Spleen (tissue), 11 donors: ENCODE data around the gene MYH10. TPM values are rescaled to one million over a fixed set of nuclear protein-coding genes. Genes with fewer than 3 reads are reported as not detected.
"Not testable (repeated sequence)": the region's sequence is repeated elsewhere in the genome, so short reads cannot be mapped to it uniquely, and the experiment has no call there.

ENCODE experiments used
- DNase-seq: peaks from one replicate; pipeline ENCODE4 v3.0.0-alpha.2; 2020
- H3K27ac ChIP-seq, 8 donors: fragments of 200-600 bp; sonication (generic) in 7 of 8; 1 replicate in 4 of 8; 2 replicates in 4 of 8; pipeline versions ENCODE4 v1.5.0 to v1.8.0; 2016 to 2021; ENCODE audit warnings: inconsistent platforms in 4 of 8, mild to moderate bottlenecking in 4 of 8, moderate library complexity in 1 of 8
- H3K27me3 ChIP-seq, 7 donors: fragments of 200-600 bp; sonication (generic) in 6 of 7; replicated peaks in 1 of 7; 1 replicate in 4 of 7; 2 replicates in 3 of 7; pipeline versions ENCODE4 v1.5.0 to v1.8.0; 2016 to 2021; ENCODE audit warnings: inconsistent platforms in 3 of 7, mild to moderate bottlenecking in 1 of 7
- H3K36me3 ChIP-seq, 6 donors: fragments of 200-600 bp; sonication (generic) in 5 of 6; 1 replicate in 4 of 6; 2 replicates in 2 of 6; pipeline versions ENCODE4 v1.5.0 to v1.8.0; 2016 to 2021; ENCODE audit warnings: inconsistent platforms in 2 of 6
- H3K4me1 ChIP-seq, 6 donors: fragments of 200-600 bp; sonication (generic) in 5 of 6; 1 replicate in 3 of 6; 2 replicates in 3 of 6; pipeline versions ENCODE4 v1.5.0 to v1.8.0; 2016 to 2021; ENCODE audit warnings: inconsistent platforms in 3 of 6
- H3K4me3 ChIP-seq, 8 donors: fragments of 200-600 bp; sonication (generic) in 7 of 8; 1 replicate in 4 of 8; 2 replicates in 4 of 8; pipeline versions ENCODE4 v1.5.0 to v1.8.0; 2016 to 2021; ENCODE audit warnings: inconsistent platforms in 4 of 8, mild to moderate bottlenecking in 4 of 8, moderate library complexity in 2 of 8
- H3K9me3 ChIP-seq, 8 donors: fragments of 200-600 bp; sonication (generic) in 7 of 8; 1 replicate in 4 of 8; 2 replicates in 4 of 8; pipeline versions ENCODE4 v1.5.0 to v1.8.0; 2016 to 2021; ENCODE audit warnings: inconsistent platforms in 4 of 8
- CTCF ChIP-seq, 11 experiments: fragments of 200-600 bp in 7 of 11; fragments of 450-650 bp in 4 of 11; sonication (generic) in 4 of 11; IDR thresholded peaks in 8 of 11; conservative IDR thresholded peaks in 3 of 11; 1 replicate in 7 of 11; 2 replicates in 4 of 11; pipeline versions ENCODE4 v1.4.0 to v1.8.0; 2016 to 2021; ENCODE audit warnings: antibody characterized with exemption in 11 of 11, inconsistent platforms in 4 of 11, mild to moderate bottlenecking in 1 of 11
- POLR2A ChIP-seq, 3 donors: fragments of 450-650 bp; IDR thresholded peaks; one replicate each; pipeline ENCODE4 v1.5.1; 2017; ENCODE audit warnings: antibody characterized with exemption in 3 of 3, mild to moderate bottlenecking in 1 of 3
- POLR2AphosphoS5 ChIP-seq, 3 donors: sonication (generic); formaldehyde crosslinking; IDR thresholded peaks; one replicate each; pipeline ENCODE4 v1.5.1; 2017; ENCODE audit warnings: antibody characterized with exemption in 3 of 3
- WGBS, 5 donors: extraction: QIAGEN DNeasy Blood & Tissue Kit in 3 of 5; methylation state at CpG; one replicate each; pipeline versions ENCODE4 v1.1.5 to v1.1.7; 2013 to 2018; 5-methylcytosine and 5-hydroxymethylcytosine counted together
- intact Hi-C: fragments of 100-400 bp; cut with DNase I; formaldehyde crosslinking; loops from one replicate; pipeline ENCODE4 v1.15.0; 2023; ENCODE audit warnings: low total_unique reads
- polyA plus RNA-seq, 3 donors: library from polyadenylated mRNA; stranded (reverse); fragments of 200-250 nt; gene quantifications; one replicate each; pipeline ENCODE4 v1.2.1, GENCODE V29; 2013
- total RNA-seq, 7 donors: library from RNA; depleted of rRNA in 3 of 7; stranded (reverse); fragments of >200 nt in 3 of 7; fragmentation: NEBNext Ultra II Directional in 4 of 7; extraction: Animal tissue kit (Norgen Biotek cat#: 25700) in 4 of 7; gene quantifications; one replicate each; pipeline versions ENCODE4 v1.1.0 to v1.2.1, GENCODE V29; 2016 to 2021
- donor health status: healthy with polysubstance abuse.
- donor health status: DM: no; HTN: no; CAD: no; lungs with moderate emphysema.
- donor health status: DM: no; HTN: no; CAD: no.
- donor health status: Bipolar disorder and iron deficiency.
- donor health status: healthy.
- donor health status: DM: no; HTN: no; CAD: no.
- donor health status: DM: yes; HTN: yes; CAD: no.

The MYH10 gene
- total and polyA plus RNA-seq, 10 donors: 1.0 to 14.4 (median 7.5) TPM

- DNase-seq: no peak
- no peak for TF ChIP-seq POLR2AphosphoS5 (IDR thresholded peaks at IDR 0.05)
- TF ChIP-seq CTCF (IDR thresholded peaks at IDR 0.05 in 8 of 11, conservative IDR thresholded peaks at IDR 0.05 in 3 of 11): no peak
- no peak for TF ChIP-seq POLR2A (IDR thresholded peaks at IDR 0.05)
- no peaks in the 10 kb centered on the region for H3K4me1 ChIP-seq
- 90 to 96% (median 94%) methylated on average over 8 to 9 of the region's 9 CpGs for WGBS, 5 donors
- no peak overlapping the region for H3K27ac ChIP-seq
- H3K4me3 ChIP-seq: no peak overlapping the region
- intact Hi-C loops: no loop called here
- no peaks in the 10 kb centered on the region for H3K36me3 ChIP-seq
- peaks cover 0 to 25% (median 0%) of the 10 kb centered on the region in 7 donors for H3K27me3 ChIP-seq
- H3K9me3 ChIP-seq: no peaks in the 10 kb centered on the region
Measured at GRCh38 chr17:8552577-8553320, 77.8 kb downstream of the MYH10 start.

- no peak for TF ChIP-seq CTCF (IDR thresholded peaks at IDR 0.05 in 8 of 11, conservative IDR thresholded peaks at IDR 0.05 in 3 of 11)
- no peak for TF ChIP-seq POLR2AphosphoS5 (IDR thresholded peaks at IDR 0.05)
- TF ChIP-seq POLR2A (IDR thresholded peaks at IDR 0.05): no peak
- H3K9me3 ChIP-seq: no peaks in the 10 kb centered on the region
- no peaks in the 10 kb centered on the region for H3K4me1 ChIP-seq
- H3K36me3 ChIP-seq: no peaks in the 10 kb centered on the region
- H3K4me3 ChIP-seq: no peak overlapping the region
- WGBS, 5 donors: 82 to 95% (median 88%) methylated on average over 8 of the region's 8 CpGs
- DNase-seq: no peak
- H3K27me3 ChIP-seq: no peaks in the 10 kb centered on the region
- no peak overlapping the region for H3K27ac ChIP-seq
- intact Hi-C loops: no loop called here
Measured at GRCh38 chr17:8542599-8543502, 87.7 kb downstream of the MYH10 start.

- intact Hi-C loops, H3K9me3 ChIP-seq, DNase-seq, H3K4me1 ChIP-seq, H3K36me3 ChIP-seq, H3K4me3 ChIP-seq, H3K27ac ChIP-seq, H3K27me3 ChIP-seq: not testable (repeated sequence)
- 91 to 95% (median 94%) methylated on average over 7 of the region's 7 CpGs for WGBS, 5 donors
Measured at GRCh38 chr17:8539976-8540375, 90.5 kb downstream of the MYH10 start.

GRCh38 chr17:8537734-8538133, 92.8 kb downstream of the MYH10 start:
- no peak overlapping the region for H3K4me3 ChIP-seq
- TF ChIP-seq POLR2A (IDR thresholded peaks at IDR 0.05) (no peak), POLR2AphosphoS5 (IDR thresholded peaks at IDR 0.05) (no peak), CTCF (IDR thresholded peaks at IDR 0.05 in 8 of 11, conservative IDR thresholded peaks at IDR 0.05 in 3 of 11) (no peak)
- intact Hi-C loops: no loop called here
- no peaks in the 10 kb centered on the region for H3K27me3 ChIP-seq
- H3K4me1 ChIP-seq: no peaks in the 10 kb centered on the region
- no peak overlapping the region for H3K27ac ChIP-seq
- no peaks in the 10 kb centered on the region for H3K9me3 ChIP-seq
- H3K36me3 ChIP-seq: no peaks in the 10 kb centered on the region
- WGBS, 5 donors: 60 to 84% (median 65%) methylated on average over 3 of the region's 3 CpGs
- no peak for DNase-seq
